Stimulated activated CD8-positive, alpha-beta memory T cell treated with anti-CD3 and anti-CD28 coated beads, Interleukin-7, amount 100 ng/mL, for 48 hours (primary cell): Measurements from ENCODE around the gene MLANA.

ENCODE experiments used
- DNase-seq, 2 donors: peaks; one replicate each; pipeline ENCODE4 v3.0.0-alpha.2; 2020; ENCODE audit warnings: low read depth in 1 of 2; ENCODE audit errors: extremely low read depth in 1 of 2

MLANA gene

DNA sequence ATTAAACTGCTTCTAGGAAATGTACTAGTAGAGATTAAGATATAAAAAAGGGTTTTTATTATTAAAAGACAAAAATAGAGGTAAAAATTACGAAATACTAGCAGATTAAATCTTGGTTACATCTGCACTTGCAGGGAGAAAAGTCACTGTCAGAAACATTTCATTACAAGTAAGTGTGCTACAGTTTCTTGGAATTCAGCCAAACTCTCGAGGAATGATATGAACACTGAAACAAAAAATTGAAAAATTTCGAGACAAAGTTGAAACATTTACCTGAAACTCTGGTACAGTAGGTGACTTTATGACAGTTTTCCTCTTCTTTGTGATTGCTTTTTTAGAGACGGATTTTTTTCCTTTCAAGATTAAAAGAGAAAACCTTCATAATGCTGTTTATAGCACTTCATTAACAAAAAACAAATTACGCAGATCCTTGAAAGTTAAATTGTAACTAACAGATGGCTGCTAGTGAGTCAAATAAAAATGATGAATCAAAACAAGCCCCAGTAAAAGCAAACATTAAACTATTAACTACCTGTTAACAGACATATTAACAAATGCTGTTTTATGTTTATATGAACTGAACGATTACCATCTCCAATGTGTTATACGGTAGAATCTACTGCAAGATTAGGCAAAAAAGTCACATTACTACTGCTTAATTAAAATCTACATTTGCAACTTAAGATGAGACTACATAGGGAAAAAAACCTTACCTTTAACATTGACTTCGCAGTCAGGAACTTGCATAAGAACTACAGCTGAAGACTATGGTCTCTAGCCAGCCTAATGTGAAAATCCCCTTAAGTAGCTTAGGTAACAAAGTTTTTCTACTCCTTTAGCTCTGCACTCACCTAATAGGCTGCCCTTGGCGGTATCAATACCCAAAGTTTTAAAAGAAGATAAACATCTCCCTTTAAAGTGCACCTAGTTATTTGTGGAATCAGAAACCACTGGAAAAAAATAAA lies 63.3 kb downstream of the MLANA start:
- no peak for DNase-seq

- no peak for DNase-seq
Observed at GRCh38 chr9:5957166-5957565, 66.5 kb downstream of the MLANA start.

DNA sequence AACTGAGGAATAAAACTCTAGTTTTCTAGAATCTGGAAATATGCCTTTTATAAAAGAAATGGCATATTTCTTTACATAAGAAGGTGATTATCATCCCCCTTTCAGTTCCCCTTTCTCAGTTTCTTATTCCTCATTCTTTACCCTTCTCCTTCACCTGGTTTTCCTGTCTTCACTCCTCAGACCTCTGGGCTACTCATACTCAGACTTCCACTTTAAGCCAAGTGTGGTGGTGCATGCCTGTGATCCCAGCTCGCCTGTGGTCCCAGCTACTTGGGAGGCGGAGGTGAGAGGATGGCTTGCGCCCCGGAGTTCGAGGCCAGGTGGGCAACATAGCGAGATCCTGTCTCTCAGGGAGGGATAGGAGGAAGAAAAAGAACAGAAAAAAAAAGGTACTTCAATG lies 67.6 kb downstream of the MLANA start:
- DNase-seq, result no peak
